HepG2 (cell line): Measurements from ENCODE around the gene U2AF1L4. TPM values are rescaled to one million over a fixed set of nuclear protein-coding genes. Genes with fewer than 3 reads are reported as not detected.
A peak's percentile ranks its signal among the peaks of the same experiment; 100 is the strongest.

Source experiments
- ATAC-seq: fragments of 200-7000 bp; cut with Tn5 transposase; 3 replicates; pipeline ENCODE4 v1.9.1; 2020; ENCODE audit warnings: mild to moderate bottlenecking, moderate library complexity
- BruUV-seq: library from RNA; stranded (reverse); fragments of 400-500 nt; replicated peaks from 2 replicates; lab custom pipeline; 2021; lab: Mats Ljungman, UMichigan
- CTCF ChIA-PET: fragments of 300-600 bp; formaldehyde crosslinking; extraction: SDS; loops from one replicate; lab custom pipeline; 2021; ENCODE audit warnings: low total read pairs, inconsistent platforms, low intra/inter-chr PET ratio; lab: Yijun Ruan, JAX
- POLR2A ChIA-PET: fragments of 350-600 bp; sonication (Branson Sonifier 250); formaldehyde crosslinking; loops from one replicate; lab custom pipeline; 2020; ENCODE audit warnings: antibody characterized with exemption, inconsistent platforms; lab: Yijun Ruan, JAX
- DNase-seq: peaks from one replicate; pipeline ENCODE4 v3.0.0-alpha.2; 2015; ENCODE audit warnings: low spot score
- FAIRE-seq: peaks from 3 replicates; lab custom pipeline; 2011; peaks lifted over from hg19 to GRCh38; lab: Jason Lieb, UNC
- H2AFZ ChIP-seq: one replicate; pipeline ENCODE4 v1.6.1; 2011; ENCODE audit warnings: low read length, inconsistent platforms
- H3K27ac ChIP-seq: fragments of 300-600 bp; 3 replicates; pipeline ENCODE4 v1.8.0; 2011; ENCODE audit warnings: mixed run types, mild to moderate bottlenecking, mixed read lengths, low read length, inconsistent platforms; ENCODE audit not compliant: insufficient read depth; ENCODE audit errors: extremely low read length
- H3K27me3 ChIP-seq, 2 experiments: fragments of 200-600 bp in 1 of 2; 2 replicates in 1 of 2; 3 replicates in 1 of 2; pipeline versions ENCODE4 v1.6.0 to v1.8.0; 2011; ENCODE audit warnings: low read length in 2 of 2, mild to moderate bottlenecking in 2 of 2, moderate library complexity in 2 of 2, inconsistent platforms in 1 of 2; ENCODE audit not compliant: insufficient read depth in 2 of 2, control insufficient read depth in 1 of 2
- H3K36me3 ChIP-seq, 2 experiments: fragments of 200-600 bp in 1 of 2; replicated peaks in 1 of 2; 2 replicates in 1 of 2; 3 replicates in 1 of 2; pipeline versions ENCODE4 v1.5.1 to v1.8.0; 2011; ENCODE audit warnings: low read length in 2 of 2, inconsistent platforms in 1 of 2; ENCODE audit not compliant: insufficient read depth in 2 of 2, control insufficient read depth in 1 of 2
- H3K4me1 ChIP-seq: 2 replicates; pipeline ENCODE4 v1.5.1; 2012; ENCODE audit warnings: low read length, inconsistent platforms; ENCODE audit not compliant: insufficient read depth
- H3K4me2 ChIP-seq: 2 replicates; pipeline ENCODE4 v1.6.0; 2011; ENCODE audit warnings: low read depth, low read length, inconsistent platforms
- H3K4me3 ChIP-seq, 3 experiments: fragments of 200-600 bp in 1 of 3; sonication (generic), shearing (Covaris generic) in 1 of 3; replicated peaks in 1 of 3; 2 replicates each; pipeline ENCODE4 v1.5.1; 2011 to 2016; ENCODE audit warnings: low read length in 3 of 3, inconsistent platforms in 2 of 3, low read depth in 2 of 3, mild to moderate bottlenecking in 2 of 3, control low read depth in 1 of 3, mixed read lengths in 1 of 3; ENCODE audit not compliant: insufficient read depth in 1 of 3
- H3K79me2 ChIP-seq: one replicate; pipeline ENCODE4 v1.6.1; 2011; ENCODE audit warnings: low read length, inconsistent platforms; ENCODE audit not compliant: insufficient read depth
- H3K9ac ChIP-seq: 2 replicates; pipeline ENCODE4 v1.6.0; 2011; ENCODE audit warnings: mild to moderate bottlenecking, low read depth, low read length, inconsistent platforms; ENCODE audit not compliant: insufficient read depth
- H3K9me3 ChIP-seq: 2 replicates; pipeline ENCODE4 v1.5.1; 2012; ENCODE audit warnings: mild to moderate bottlenecking, low read length
- H4K20me1 ChIP-seq: 2 replicates; pipeline ENCODE4 v1.6.0; 2011; ENCODE audit warnings: inconsistent platforms, mild to moderate bottlenecking, low read length, moderate library complexity; ENCODE audit not compliant: insufficient read depth
- FOXA3 ChIP-seq: IDR thresholded peaks from 2 replicates; pipeline ENCODE4 v1.6.1; 2016; ENCODE audit warnings: missing genetic modification reagents, missing compliant biosample characterization
- HDAC2 ChIP-seq: sonication (generic); formaldehyde crosslinking; IDR thresholded peaks from 2 replicates; pipeline ENCODE4 v1.4.0; 2020; ENCODE audit warnings: missing genetic modification reagents
- KLF6 ChIP-seq: IDR thresholded peaks from 2 replicates; pipeline ENCODE4 v1.8.0; 2016; ENCODE audit warnings: missing biosample characterization, missing genetic modification reagents
- MAZ ChIP-seq, 2 experiments: sonication (generic) in 1 of 2; formaldehyde crosslinking in 1 of 2; IDR thresholded peaks; 2 replicates each; pipeline versions ENCODE4 v1.5.0 to v1.6.1; 2012 to 2020; ENCODE audit warnings: low read depth in 2 of 2, mild to moderate bottlenecking in 2 of 2, borderline replicate concordance in 1 of 2, improper control_type of control experiment in 1 of 2, low read length in 1 of 2, missing genetic modification reagents in 1 of 2, moderate library complexity in 1 of 2
- MEIS2 ChIP-seq: sonication (generic); formaldehyde crosslinking; IDR thresholded peaks from 2 replicates; pipeline ENCODE4 v1.9.0; 2021; ENCODE audit warnings: mild to moderate bottlenecking, missing genetic modification reagents
- NFATC3 ChIP-seq: sonication (generic); formaldehyde crosslinking; IDR thresholded peaks from 2 replicates; pipeline ENCODE4 v1.5.1; 2020; ENCODE audit warnings: mild to moderate bottlenecking, missing genetic modification reagents
- PHB2 ChIP-seq: fragments of 450-650 bp; IDR thresholded peaks from 2 replicates; pipeline ENCODE4 v1.6.1; 2018; ENCODE audit not compliant: partially characterized antibody
- POLR2AphosphoS5 ChIP-seq: IDR thresholded peaks from 2 replicates; pipeline ENCODE4 v1.6.1; 2012; ENCODE audit warnings: low read depth, low read length
- SMAD1 ChIP-seq: sonication (generic); formaldehyde crosslinking; IDR thresholded peaks from 2 replicates; pipeline ENCODE4 v1.4.0; 2020; ENCODE audit warnings: missing genetic modification reagents, low read depth, mild to moderate bottlenecking, borderline replicate concordance
- SRY ChIP-seq: sonication (generic); formaldehyde crosslinking; IDR thresholded peaks from 2 replicates; pipeline ENCODE4 v1.8.0; 2022; ENCODE audit warnings: mild to moderate bottlenecking, missing genetic modification reagents
- U2AF1 ChIP-seq: fragments of 200-400 bp; formaldehyde crosslinking; optimal IDR thresholded peaks from 2 replicates; pipeline ENCODE3; 2017; ENCODE audit warnings: mild to moderate bottlenecking, low read depth, low read length
- ZNF143 ChIP-seq: sonication (generic); formaldehyde crosslinking; IDR thresholded peaks from 2 replicates; pipeline ENCODE4 v1.4.0; 2020; ENCODE audit warnings: missing genetic modification reagents
- ZNF331 ChIP-seq: sonication (generic); formaldehyde crosslinking; IDR thresholded peaks from 2 replicates; pipeline ENCODE4 v1.4.0; 2020; ENCODE audit warnings: missing genetic modification reagents
- ZNF547 ChIP-seq: sonication (generic); formaldehyde crosslinking; IDR thresholded peaks from 2 replicates; pipeline ENCODE4 v1.5.1; 2020; ENCODE audit warnings: mild to moderate bottlenecking, missing genetic modification reagents
- ZNF556 ChIP-seq: sonication (generic); formaldehyde crosslinking; IDR thresholded peaks from 2 replicates; pipeline ENCODE4 v1.4.0; 2020; ENCODE audit warnings: mild to moderate bottlenecking, missing genetic modification reagents, borderline replicate concordance
- ZSCAN20 ChIP-seq: sonication (generic); formaldehyde crosslinking; IDR thresholded peaks from 2 replicates; pipeline ENCODE4 v1.4.0; 2020; ENCODE audit warnings: missing genetic modification reagents, mild to moderate bottlenecking, borderline replicate concordance
- WGBS: methylation state at CpG from one replicate; pipeline ENCODE4 v1.1.6; 2017; ENCODE audit warnings: low lambda C conversion rate; 5-methylcytosine and 5-hydroxymethylcytosine counted together
- in situ Hi-C: cut with HindIII; loops from 2 replicates; pipeline ENCODE4 v1.10.0; 2017; ENCODE audit warnings: low pct_unique_long_range_greater_than_20kb; ENCODE audit not compliant: extremely low pct_ligation_motif_present
- intact Hi-C: fragments of 100-400 bp; cut with micrococcal nuclease; formaldehyde crosslinking; loops from one replicate; pipeline ENCODE4 v1.10.0; 2022; ENCODE audit not compliant: unreplicated experiment
- polyA plus RNA-seq, 8 experiments: library from polyadenylated mRNA; depleted of rRNA in 3 of 8; stranded (reverse) in 7 of 8; unstranded in 1 of 8; fragments of >200 nt; fragmentation: Illumina TruSeq in 4 of 8; extraction: Trizol in 4 of 8; gene quantifications; 2 replicates each; pipeline versions ENCODE4 v1.2.1 to v1.2.3, GENCODE V29; 2011 to 2016; ENCODE audit warnings: low read depth in 4 of 8, missing spikeins in 1 of 8, mixed read lengths in 1 of 8; ENCODE audit not compliant: insufficient read depth in 1 of 8
- total RNA-seq, 5 experiments: library from RNA; depleted of rRNA; stranded (reverse); fragments of >200 nt; fragmentation: Illumina TruSeq; extraction: Trizol; gene quantifications; 2 replicates each; pipeline ENCODE4 v1.2.3, GENCODE V29; 2016; ENCODE audit warnings: low read depth in 1 of 5
- TF ChIP-seq, protein P1 (sequence below): sonication (generic); formaldehyde crosslinking; IDR thresholded peaks from 2 replicates; pipeline ENCODE4 v1.5.1; 2020; ENCODE audit warnings: mild to moderate bottlenecking, missing genetic modification reagents, moderate library complexity
- TF ChIP-seq, protein P2 (sequence below): sonication (generic); formaldehyde crosslinking; IDR thresholded peaks from 2 replicates; pipeline ENCODE4 v1.5.0; 2020; ENCODE audit warnings: mild to moderate bottlenecking, missing genetic modification reagents

The U2AF1L4 gene
- total and polyA plus RNA-seq, 2 of the 13 experiments (the other 11 are each of a cell fraction or from before 2014, with no cell fraction given) = 7.9 to 15.4 TPM

DNA sequence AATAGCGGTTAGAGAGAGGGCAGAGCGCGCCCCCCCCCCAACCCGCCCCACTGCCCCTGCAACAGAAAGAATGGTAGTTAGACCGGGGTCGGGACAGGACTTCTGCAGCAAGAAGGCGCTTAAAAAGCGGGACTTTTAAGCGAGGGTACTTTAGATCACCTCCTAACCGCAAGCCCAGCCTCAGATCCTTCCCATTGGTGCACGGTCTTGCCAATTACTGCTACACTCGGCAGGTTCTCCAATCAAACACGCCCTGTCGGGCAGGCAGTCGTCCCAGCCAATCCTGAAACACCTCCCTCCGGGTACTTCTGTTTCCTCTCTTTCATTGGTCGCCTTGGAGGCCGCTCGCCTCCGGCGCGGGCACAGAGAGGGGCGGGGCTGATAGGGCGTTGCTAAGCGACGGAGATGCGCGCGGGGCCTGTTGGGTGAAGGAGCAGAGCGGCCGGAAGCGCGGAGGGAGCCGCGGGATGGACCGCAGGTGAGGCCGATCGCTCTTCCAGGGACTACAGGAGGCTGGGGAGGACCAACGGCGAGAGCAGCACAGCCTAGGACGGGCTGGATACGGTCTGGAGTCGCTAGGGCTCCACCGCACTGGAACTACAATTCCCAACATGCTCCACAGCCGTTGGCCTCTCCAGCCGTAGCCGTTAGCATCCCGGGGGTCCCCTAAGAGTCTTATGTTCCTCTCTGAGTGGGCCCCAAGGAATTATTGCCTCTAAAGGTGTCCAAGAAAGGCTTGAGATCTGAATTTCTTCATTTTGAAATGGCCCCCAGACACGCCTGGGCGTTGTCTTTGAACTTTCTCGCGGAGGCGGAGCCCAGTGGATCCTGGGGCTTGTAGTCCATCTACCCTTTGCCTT is 12.8 kb upstream of the U2AF1L4 start, which contains the start of gene PROSER3:
Gene PROSER3, plus strand, starts transcription at position 428 of the 860 bp plus-strand sequence. Its CDS starts 40 bp downstream, at position 468.
- H3K9me3 ChIP-seq = no peaks in the 10 kb centered on the region
- H3K79me2 ChIP-seq = peaks cover 6% of the 10 kb centered on the region
- in situ Hi-C loops = no loop called here
- BruUV-seq = TSS peak; percentile 78
- peak within 1 kb of the TSS; percentile 83 for H3K27ac ChIP-seq
- H3K4me2 ChIP-seq = peak within 1 kb of the TSS; percentile 86
- ChIA-PET CTCF (no interaction called here), POLR2A (interaction anchor here (0.7 to 1.5 kb wide), 4 partner anchors 9 to 17 kb away, joined by 3 to 17 read pairs (median 6); partner anchors contain the start of genes LIN37, PSENEN and U2AF1L4)
- H3K9ac ChIP-seq = peak within 1 kb of the TSS; percentile 82
- H3K36me3 ChIP-seq = peaks cover 2 to 29% of the 10 kb centered on the region in 2 experiments; a peak in 4 of 5 replicates
- WGBS = 1% methylated on average over 23 of the region's 53 CpGs
- H4K20me1 ChIP-seq = no peaks in the 10 kb centered on the region
- peak within 1 kb of the TSS; percentile 67 for H2AFZ ChIP-seq
- ATAC-seq (peak; percentile 97), FAIRE-seq (peak; percentile 99), DNase-seq (peak; percentile 99)
- H3K4me1 ChIP-seq = peaks cover 20% of the 10 kb centered on the region
- H3K4me3 ChIP-seq = peak within 1 kb of the TSS; percentile 69 to 83 (median 80)
- intact Hi-C loops = no loop called here
- H3K27me3 ChIP-seq = no peaks in the 10 kb centered on the region
- peak; percentile 54 for TF ChIP-seq POLR2AphosphoS5
- TF ChIP-seq ZNF143 (CRISPR knock-in tag) = peak; percentile 91
- TF ChIP-seq, protein P1, sequence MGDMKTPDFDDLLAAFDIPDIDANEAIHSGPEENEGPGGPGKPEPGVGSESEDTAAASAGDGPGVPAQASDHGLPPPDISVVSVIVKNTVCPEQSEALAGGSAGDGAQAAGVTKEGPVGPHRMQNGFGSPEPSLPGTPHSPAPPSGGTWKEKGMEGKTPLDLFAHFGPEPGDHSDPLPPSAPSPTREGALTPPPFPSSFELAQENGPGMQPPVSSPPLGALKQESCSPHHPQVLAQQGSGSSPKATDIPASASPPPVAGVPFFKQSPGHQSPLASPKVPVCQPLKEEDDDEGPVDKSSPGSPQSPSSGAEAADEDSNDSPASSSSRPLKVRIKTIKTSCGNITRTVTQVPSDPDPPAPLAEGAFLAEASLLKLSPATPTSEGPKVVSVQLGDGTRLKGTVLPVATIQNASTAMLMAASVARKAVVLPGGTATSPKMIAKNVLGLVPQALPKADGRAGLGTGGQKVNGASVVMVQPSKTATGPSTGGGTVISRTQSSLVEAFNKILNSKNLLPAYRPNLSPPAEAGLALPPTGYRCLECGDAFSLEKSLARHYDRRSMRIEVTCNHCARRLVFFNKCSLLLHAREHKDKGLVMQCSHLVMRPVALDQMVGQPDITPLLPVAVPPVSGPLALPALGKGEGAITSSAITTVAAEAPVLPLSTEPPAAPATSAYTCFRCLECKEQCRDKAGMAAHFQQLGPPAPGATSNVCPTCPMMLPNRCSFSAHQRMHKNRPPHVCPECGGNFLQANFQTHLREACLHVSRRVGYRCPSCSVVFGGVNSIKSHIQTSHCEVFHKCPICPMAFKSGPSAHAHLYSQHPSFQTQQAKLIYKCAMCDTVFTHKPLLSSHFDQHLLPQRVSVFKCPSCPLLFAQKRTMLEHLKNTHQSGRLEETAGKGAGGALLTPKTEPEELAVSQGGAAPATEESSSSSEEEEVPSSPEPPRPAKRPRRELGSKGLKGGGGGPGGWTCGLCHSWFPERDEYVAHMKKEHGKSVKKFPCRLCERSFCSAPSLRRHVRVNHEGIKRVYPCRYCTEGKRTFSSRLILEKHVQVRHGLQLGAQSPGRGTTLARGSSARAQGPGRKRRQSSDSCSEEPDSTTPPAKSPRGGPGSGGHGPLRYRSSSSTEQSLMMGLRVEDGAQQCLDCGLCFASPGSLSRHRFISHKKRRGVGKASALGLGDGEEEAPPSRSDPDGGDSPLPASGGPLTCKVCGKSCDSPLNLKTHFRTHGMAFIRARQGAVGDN (CRISPR knock-in tag) = peak; percentile 61; the same call in 1 of the 2 replicates
- TF ChIP-seq PHB2 = no peak
- peak; percentile 91 for TF ChIP-seq SRY
- peak; percentile 36 for TF ChIP-seq HDAC2 (CRISPR knock-in tag)
- TF ChIP-seq ZNF556 (CRISPR knock-in tag) = no peak
- peak; percentile 73; the same call in 1 of the 2 replicates for TF ChIP-seq ZSCAN20
- TF ChIP-seq ZNF331 (CRISPR knock-in tag) = no peak
- no peak; the same call in 1 of the 2 replicates for TF ChIP-seq FOXA3 (CRISPR knock-in tag)
- TF ChIP-seq MEIS2 = 0 out of 2 replicates have a peak, but pooled peaks have one; percentile 69
- TF ChIP-seq, protein P2, sequence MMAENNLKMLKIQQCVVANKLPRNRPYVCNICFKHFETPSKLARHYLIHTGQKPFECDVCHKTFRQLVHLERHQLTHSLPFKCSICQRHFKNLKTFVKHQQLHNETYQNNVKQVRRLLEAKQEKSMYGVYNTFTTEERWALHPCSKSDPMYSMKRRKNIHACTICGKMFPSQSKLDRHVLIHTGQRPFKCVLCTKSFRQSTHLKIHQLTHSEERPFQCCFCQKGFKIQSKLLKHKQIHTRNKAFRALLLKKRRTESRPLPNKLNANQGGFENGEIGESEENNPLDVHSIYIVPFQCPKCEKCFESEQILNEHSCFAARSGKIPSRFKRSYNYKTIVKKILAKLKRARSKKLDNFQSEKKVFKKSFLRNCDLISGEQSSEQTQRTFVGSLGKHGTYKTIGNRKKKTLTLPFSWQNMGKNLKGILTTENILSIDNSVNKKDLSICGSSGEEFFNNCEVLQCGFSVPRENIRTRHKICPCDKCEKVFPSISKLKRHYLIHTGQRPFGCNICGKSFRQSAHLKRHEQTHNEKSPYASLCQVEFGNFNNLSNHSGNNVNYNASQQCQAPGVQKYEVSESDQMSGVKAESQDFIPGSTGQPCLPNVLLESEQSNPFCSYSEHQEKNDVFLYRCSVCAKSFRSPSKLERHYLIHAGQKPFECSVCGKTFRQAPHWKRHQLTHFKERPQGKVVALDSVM (CRISPR knock-in tag) = no peak
- no peak for TF ChIP-seq SMAD1 (CRISPR knock-in tag)
- TF ChIP-seq KLF6 (CRISPR knock-in tag) = peak; percentile 32; the same call in 1 of the 2 replicates
- no peak for TF ChIP-seq MAZ (IDR thresholded peaks at IDR 0.05; ENCODE audit: borderline replicate concordance, low read depth, low read length)
- TF ChIP-seq MAZ (CRISPR knock-in tag; IDR thresholded peaks at IDR 0.05; ENCODE audit: low read depth) = no peak
- TF ChIP-seq NFATC3 = no peak
- peak; percentile 44 for TF ChIP-seq U2AF1
- TF ChIP-seq ZNF547 (CRISPR knock-in tag) = no peak
